Heart left ventricle (tissue), 16 donors: ENCODE measurements around the gene BICDL1. TPM values are rescaled to one million over a fixed set of nuclear protein-coding genes. Genes with fewer than 3 reads are reported as not detected.

ENCODE experiments used
- ATAC-seq, 4 donors: fragments of 200-7000 bp; cut with Tn5 transposase; one replicate each; pipeline ENCODE4 v1.9.1; 2020 to 2022; ENCODE audit warnings: moderate library complexity in 4 of 4, mild to moderate bottlenecking in 3 of 4, moderate number of reproducible peaks in 1 of 4
- DNase-seq, 5 donors: peaks; one replicate each; pipeline ENCODE4 v3.0.0-alpha.2; 2020
- H3K27ac ChIP-seq, 12 donors: fragments of 200-600 bp; sonication (generic) in 4 of 12; one replicate each; pipeline versions ENCODE4 v1.5.0 to v1.8.0; 2016 to 2022; ENCODE audit warnings: mild to moderate bottlenecking in 2 of 12
- H3K27me3 ChIP-seq, 9 donors: fragments of 200-600 bp; sonication (generic) in 2 of 9; one replicate each; pipeline versions ENCODE4 v1.5.1 to v1.8.0; 2016 to 2022; ENCODE audit warnings: mild to moderate bottlenecking in 3 of 9
- H3K36me3 ChIP-seq, 9 donors: fragments of 200-600 bp; sonication (generic) in 2 of 9; one replicate each; pipeline versions ENCODE4 v1.5.0 to v1.8.0; 2018 to 2022; ENCODE audit warnings: mild to moderate bottlenecking in 2 of 9
- H3K4me1 ChIP-seq, 12 donors: fragments of 200-600 bp; sonication (generic) in 4 of 12; one replicate each; pipeline versions ENCODE4 v1.5.0 to v1.8.0; 2016 to 2022; ENCODE audit warnings: mild to moderate bottlenecking in 3 of 12
- H3K4me3 ChIP-seq, 12 donors: fragments of 200-600 bp; sonication (generic) in 4 of 12; one replicate each; pipeline versions ENCODE4 v1.5.0 to v1.8.0; 2017 to 2022; ENCODE audit warnings: mild to moderate bottlenecking in 9 of 12, moderate library complexity in 4 of 12
- H3K9me3 ChIP-seq, 12 donors: fragments of 200-600 bp; sonication (generic) in 4 of 12; one replicate each; pipeline versions ENCODE4 v1.5.0 to v1.8.0; 2016 to 2022; ENCODE audit warnings: mild to moderate bottlenecking in 1 of 12
- POLR2A ChIP-seq, 2 donors: fragments of 450-650 bp; IDR thresholded peaks; one replicate each; pipeline ENCODE4 v1.6.1; 2017; ENCODE audit warnings: antibody characterized with exemption in 2 of 2, mild to moderate bottlenecking in 2 of 2, moderate library complexity in 2 of 2
- WGBS, 4 donors: extraction: QIAGEN DNeasy Blood & Tissue Kit in 2 of 4; methylation state at CpG; one replicate each; pipeline versions ENCODE4 v1.1.5 to v1.1.7; 2013 to 2018; 5-methylcytosine and 5-hydroxymethylcytosine counted together
- intact Hi-C, 10 donors: fragments of 100-400 bp; cut with DNase I; formaldehyde crosslinking; loops; one replicate each; pipeline versions ENCODE4 v1.11.1 to v1.14.2; 2022
- polyA plus RNA-seq, 2 donors: library from polyadenylated mRNA; stranded (reverse); fragments of 200-250 nt; gene quantifications; one replicate each; pipeline ENCODE4 v1.2.3, GENCODE V29; 2013
- total RNA-seq, 9 donors: library from RNA; depleted of rRNA in 2 of 9; stranded (reverse); fragments of >200 nt in 2 of 9; fragmentation: NEBNext Ultra II Directional in 3 of 9; extraction: Animal tissue kit (Norgen Biotek cat#: 25700) in 3 of 9; gene quantifications; one replicate each; pipeline versions ENCODE4 v1.1.0 to v1.2.4, GENCODE V29; 2016 to 2023
- TF ChIP-seq, protein P1 (sequence below), 12 donors: fragments of 200-600 bp; sonication (generic) in 4 of 12; IDR thresholded peaks; one replicate each; pipeline versions ENCODE4 v1.5.0 to v1.8.0; 2018 to 2022; ENCODE audit warnings: antibody characterized with exemption in 12 of 12, mild to moderate bottlenecking in 5 of 12
- donor health status: ischemic (EF 13 %, LVEDD 7.1; RV severe dilation, severe dysfunction).
- donor health status: healthy with polysubstance abuse.
- donor health status: DM: no; HTN: yes; CAD: no.
- donor health status: DM: no; HTN: no; CAD: no.
- donor health status: ischemic (EF 25% LVEDD 6.9; RV normal size, moderate dysfunction).
- donor health status: ischemic (EF 25% LVEDD 5.7; RV mildly dilated, moderate dysfunction).
- donor health status: healthy.
- donor health status: DM: yes; HTN: yes; CAD: no.
- donor health status: ischemic (EF 35%, LVEDD 5.7; RV mildly dilated, moderate dysfunction).
- donor health status: nonischemic (EF 11% LVEDD 7.7; RV severe dilation, severe dysfunction).
- donor health status: DM: yes; HTN: yes; CAD: no.
- donor health status: PGD.
- donor health status: ischemic (EF 29% LVEDD 5.4; RV normal size, mild dysfunction).
- donor health status: nonischemic (EF 23%, LVEDD 6.1; RV moderate dilation, normal function).

Gene BICDL1
- total and polyA plus RNA-seq, 11 donors: 0.12 to 28.0 (median 0.30) TPM; not detected in 4

DNA sequence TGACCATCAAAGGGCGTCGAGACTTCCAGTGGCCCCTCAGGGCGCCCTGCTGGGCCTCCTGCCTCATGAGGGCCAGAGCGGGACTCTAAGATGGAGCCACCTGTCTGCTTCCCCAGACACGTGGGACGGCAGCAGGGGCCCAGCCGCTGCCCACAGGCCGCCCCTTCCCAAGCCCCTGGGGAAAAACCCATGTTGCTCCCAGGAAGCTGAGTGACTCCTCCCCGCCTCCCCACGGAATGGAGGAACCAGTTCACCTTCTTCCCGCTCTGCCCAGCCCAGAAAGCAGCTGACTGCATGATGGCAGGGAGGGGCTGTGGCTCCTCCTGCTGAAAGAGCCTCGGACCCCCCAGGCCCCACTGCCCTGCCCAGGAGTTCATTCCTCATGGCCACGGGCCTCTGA is 112.6 kb downstream of the BICDL1 start:
- DNase-seq: peak in 1 of 5 donors; percentile 42
- intact Hi-C loops: no loop called here
- peak overlapping the region in 7 of 12 donors; percentile 11 to 76 (median 45) for H3K27ac ChIP-seq
- TF ChIP-seq, protein P1, sequence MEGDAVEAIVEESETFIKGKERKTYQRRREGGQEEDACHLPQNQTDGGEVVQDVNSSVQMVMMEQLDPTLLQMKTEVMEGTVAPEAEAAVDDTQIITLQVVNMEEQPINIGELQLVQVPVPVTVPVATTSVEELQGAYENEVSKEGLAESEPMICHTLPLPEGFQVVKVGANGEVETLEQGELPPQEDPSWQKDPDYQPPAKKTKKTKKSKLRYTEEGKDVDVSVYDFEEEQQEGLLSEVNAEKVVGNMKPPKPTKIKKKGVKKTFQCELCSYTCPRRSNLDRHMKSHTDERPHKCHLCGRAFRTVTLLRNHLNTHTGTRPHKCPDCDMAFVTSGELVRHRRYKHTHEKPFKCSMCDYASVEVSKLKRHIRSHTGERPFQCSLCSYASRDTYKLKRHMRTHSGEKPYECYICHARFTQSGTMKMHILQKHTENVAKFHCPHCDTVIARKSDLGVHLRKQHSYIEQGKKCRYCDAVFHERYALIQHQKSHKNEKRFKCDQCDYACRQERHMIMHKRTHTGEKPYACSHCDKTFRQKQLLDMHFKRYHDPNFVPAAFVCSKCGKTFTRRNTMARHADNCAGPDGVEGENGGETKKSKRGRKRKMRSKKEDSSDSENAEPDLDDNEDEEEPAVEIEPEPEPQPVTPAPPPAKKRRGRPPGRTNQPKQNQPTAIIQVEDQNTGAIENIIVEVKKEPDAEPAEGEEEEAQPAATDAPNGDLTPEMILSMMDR (IDR thresholded peaks at IDR 0.05): no peak
- TF ChIP-seq POLR2A (IDR thresholded peaks at IDR 0.05): no peak
- no peaks in the 10 kb centered on the region for H3K9me3 ChIP-seq
- peaks cover 0 to 100% (median 46%) of the 10 kb centered on the region in 9 donors for H3K36me3 ChIP-seq
- H3K4me1 ChIP-seq: peaks cover 7 to 48% (median 29%) of the 10 kb centered on the region in 12 donors
- no peaks in the 10 kb centered on the region for H3K27me3 ChIP-seq
- H3K4me3 ChIP-seq: peak overlapping the region in 3 of 12 donors; percentile 3 to 17 (median 12)
- 67 to 80% (median 71%) methylated on average over 7 to 13 of the region's 13 CpGs for WGBS, 4 donors
- no peak for ATAC-seq

- Histone ChIP-seq H3K27me3 (no peaks in the 10 kb centered on the region), H3K36me3 (peaks cover 0 to 100% (median 40%) of the 10 kb centered on the region in 9 donors), H3K9me3 (no peaks in the 10 kb centered on the region), H3K4me1 (peaks cover 7 to 48% (median 29%) of the 10 kb centered on the region in 12 donors), H3K4me3 (no peak overlapping the region), H3K27ac (peak overlapping the region in 3 of 12 donors; percentile 11 to 76 (median 56))
- TF ChIP-seq, protein P1 (IDR thresholded peaks at IDR 0.05): no peak
- TF ChIP-seq POLR2A (IDR thresholded peaks at IDR 0.05): no peak
- DNase-seq (peak in 1 of 5 donors; percentile 52), ATAC-seq (peak in 2 of 4 donors; percentile 2 to 9)
- intact Hi-C loops: no loop called here
- WGBS, 4 donors: 77 to 85% (median 79%) methylated on average over 25 to 30 of the region's 30 CpGs
These were observed 113.4 kb downstream of the BICDL1 start for GRCh38 chr12:120102189-120103043.

DNA sequence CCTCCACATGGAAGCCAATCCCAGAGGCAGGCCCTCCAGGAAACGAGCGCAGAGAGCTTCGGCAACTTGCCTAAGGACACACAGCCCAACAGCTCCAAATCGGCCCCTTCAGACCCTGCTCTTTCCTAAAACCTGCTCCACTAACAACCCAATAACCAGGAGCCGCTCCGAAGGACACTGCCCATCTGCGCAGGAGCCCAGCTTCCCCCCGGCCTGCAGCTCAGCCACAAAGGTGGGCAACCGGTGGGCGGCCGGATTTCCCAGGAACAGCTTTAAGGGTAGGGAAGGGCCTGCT is 114.0 kb downstream of the BICDL1 start:
- no peak overlapping the region for H3K4me3 ChIP-seq
- no peaks in the 10 kb centered on the region for H3K9me3 ChIP-seq
- H3K27me3 ChIP-seq: no peaks in the 10 kb centered on the region
- DNase-seq: peak in 1 of 5 donors; percentile 15
- WGBS, 4 donors: 87 to 92% (median 90%) methylated on average over 10 to 11 of the region's 11 CpGs
- H3K27ac ChIP-seq: no peak overlapping the region
- peaks cover 7 to 47% (median 29%) of the 10 kb centered on the region in 12 donors for H3K4me1 ChIP-seq
- peaks cover 0 to 100% (median 39%) of the 10 kb centered on the region in 9 donors for H3K36me3 ChIP-seq
- ATAC-seq: no peak
- no peak for TF ChIP-seq POLR2A (IDR thresholded peaks at IDR 0.05)
- TF ChIP-seq, protein P1 (IDR thresholded peaks at IDR 0.05): no peak
- intact Hi-C loops: no loop called here

GRCh38 chr12:120103371-120103770 is 114.3 kb downstream of the BICDL1 start:
- H3K36me3 ChIP-seq: peaks cover 0 to 100% (median 35%) of the 10 kb centered on the region in 9 donors
- H3K4me3 ChIP-seq: no peak overlapping the region
- TF ChIP-seq POLR2A (IDR thresholded peaks at IDR 0.05): no peak
- TF ChIP-seq, protein P1 (IDR thresholded peaks at IDR 0.05): no peak
- no peak overlapping the region for H3K27ac ChIP-seq
- no peak for ATAC-seq
- no peaks in the 10 kb centered on the region for H3K9me3 ChIP-seq
- intact Hi-C loops: no loop called here
- peaks cover 7 to 43% (median 29%) of the 10 kb centered on the region in 12 donors for H3K4me1 ChIP-seq
- WGBS, 4 donors: 95 to 96% (median 96%) methylated on average over 11 to 13 of the region's 13 CpGs
- no peak for DNase-seq
- no peaks in the 10 kb centered on the region for H3K27me3 ChIP-seq
